ENCODE results near the gene BID. TPM values are rescaled to one million over a fixed set of nuclear protein-coding genes. Genes with fewer than 3 reads are reported as not detected.
A peak's percentile ranks its signal among the peaks of the same experiment; 100 is the strongest.

BID gene
- total and polyA plus RNA-seq, 5 donors from 2014 or later, result 17.6 to 84.0 (median 64.3) TPM

DNA sequence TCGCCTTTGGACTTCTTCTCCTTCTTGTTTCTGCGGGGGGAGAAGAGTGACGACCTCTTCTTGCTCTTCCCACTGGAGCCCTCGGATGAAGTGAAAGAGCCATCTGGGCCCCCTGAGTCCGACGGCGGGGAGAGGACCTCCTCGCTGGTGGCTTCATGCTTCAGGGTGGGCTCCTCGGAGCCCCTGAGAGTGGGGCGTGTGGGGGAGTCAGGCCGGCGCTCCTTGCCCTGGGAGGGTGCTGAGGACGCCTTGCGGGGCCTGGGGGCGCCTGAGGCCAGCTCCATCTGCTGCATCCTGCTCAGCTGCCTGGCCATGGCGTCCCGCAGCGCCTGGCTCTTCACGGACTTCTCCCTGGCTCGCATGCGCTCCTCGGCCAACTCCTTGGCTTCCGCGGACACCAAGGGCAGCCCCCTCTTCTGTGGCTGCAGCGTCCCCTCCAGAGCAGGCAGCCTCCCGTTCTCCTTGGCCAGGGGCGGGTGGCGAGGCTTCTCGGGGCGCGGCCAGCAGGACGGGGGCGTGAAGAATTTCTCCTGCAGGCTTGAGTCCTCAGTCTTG lies 43.3 kb upstream of the BID start:
- Histone ChIP-seq H3K4me3 (ENCODE audit: low read depth, low read length) (no peak overlapping the region), H3K4me1 (ENCODE audit: control insufficient read depth, insufficient read depth, low read length, poor library complexity, severe bottlenecking) (no peaks in the 10 kb centered on the region), H3K27ac (ENCODE audit: insufficient read depth, low read length, poor library complexity, severe bottlenecking) (no peak overlapping the region), H3K9me3 (ENCODE audit: control insufficient read depth in 2 of 2, low read length in 2 of 2) (no peaks in the 10 kb centered on the region), H3K27me3 (ENCODE audit: control insufficient read depth, insufficient read depth, low read length) (no peaks in the 10 kb centered on the region), H3K36me3 (ENCODE audit: control insufficient read depth, insufficient read depth, low read length) (peaks cover 19% of the 10 kb centered on the region)
- Mint-ChIP-seq H3K9me3 (no peaks in the 10 kb centered on the region), H3K4me1 (no peaks in the 10 kb centered on the region), H3K4me3 (no peak overlapping the region), H3K27me3 (no peaks in the 10 kb centered on the region), H3K36me3 (peaks cover 7% of the 10 kb centered on the region), H3K27ac (no peak overlapping the region)
- DNase-seq (no peak), ATAC-seq (ENCODE audit: low read depth in 2 of 2) (no peak)

DNA sequence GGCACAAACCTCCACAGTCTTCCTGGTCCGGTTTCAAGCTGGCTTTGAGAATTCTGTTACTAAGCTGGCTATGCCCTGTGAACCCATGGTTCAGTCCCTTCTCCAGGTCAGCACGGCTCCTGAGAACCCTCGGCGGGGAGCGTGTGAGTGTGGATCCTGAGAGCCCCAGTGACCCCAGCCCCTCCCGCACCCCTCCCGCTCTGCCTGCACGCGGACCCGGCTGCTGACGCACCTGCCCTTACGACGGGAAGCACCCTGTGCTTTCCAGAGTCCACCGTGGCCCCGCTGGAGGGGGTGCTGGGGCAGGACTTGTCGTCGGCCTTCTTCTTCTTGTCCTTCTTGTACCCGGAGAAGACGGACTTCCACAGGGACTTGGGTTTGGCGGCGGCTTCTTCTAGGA lies 42.8 kb upstream of the BID start:
- Mint-ChIP-seq H3K4me3 (no peak overlapping the region), H3K27me3 (no peaks in the 10 kb centered on the region), H3K27ac (no peak overlapping the region), H3K4me1 (no peaks in the 10 kb centered on the region), H3K36me3 (peaks cover 7% of the 10 kb centered on the region), H3K9me3 (no peaks in the 10 kb centered on the region)
- Histone ChIP-seq H3K4me1 (ENCODE audit: control insufficient read depth, insufficient read depth, low read length, poor library complexity, severe bottlenecking) (no peaks in the 10 kb centered on the region), H3K4me3 (ENCODE audit: low read depth, low read length) (no peak overlapping the region), H3K36me3 (ENCODE audit: control insufficient read depth, insufficient read depth, low read length) (peaks cover 23% of the 10 kb centered on the region), H3K9me3 (ENCODE audit: control insufficient read depth in 2 of 2, low read length in 2 of 2) (no peaks in the 10 kb centered on the region), H3K27me3 (ENCODE audit: control insufficient read depth, insufficient read depth, low read length) (no peaks in the 10 kb centered on the region), H3K27ac (ENCODE audit: insufficient read depth, low read length, poor library complexity, severe bottlenecking) (no peak overlapping the region)
- ATAC-seq (ENCODE audit: low read depth in 2 of 2) (no peak), DNase-seq (no peak)

DNA sequence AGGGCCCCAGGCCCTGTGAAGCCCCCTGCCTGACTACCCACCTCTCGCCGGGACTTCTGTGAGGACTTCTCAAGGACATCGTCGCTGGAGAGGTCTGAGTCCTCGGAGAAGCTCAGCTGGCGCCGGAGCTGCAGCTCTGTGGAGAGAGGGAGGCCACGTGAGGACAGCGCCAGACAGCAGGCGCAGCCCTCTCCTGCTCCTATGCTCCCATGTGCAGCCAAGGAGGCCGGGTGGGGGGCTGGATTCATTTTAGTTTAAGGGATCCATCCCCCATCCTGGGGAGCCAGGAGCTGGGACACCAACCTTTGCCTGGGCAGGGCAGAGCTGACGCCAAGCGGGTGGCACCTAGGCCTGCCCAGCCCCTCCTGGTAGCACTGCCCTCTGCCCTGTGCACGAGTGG lies 42.4 kb upstream of the BID start:
- Histone ChIP-seq H3K4me3 (ENCODE audit: low read depth, low read length) (no peak overlapping the region), H3K27ac (ENCODE audit: insufficient read depth, low read length, poor library complexity, severe bottlenecking) (no peak overlapping the region), H3K27me3 (ENCODE audit: control insufficient read depth, insufficient read depth, low read length) (no peaks in the 10 kb centered on the region), H3K36me3 (ENCODE audit: control insufficient read depth, insufficient read depth, low read length) (peaks cover 25% of the 10 kb centered on the region), H3K4me1 (ENCODE audit: control insufficient read depth, insufficient read depth, low read length, poor library complexity, severe bottlenecking) (no peaks in the 10 kb centered on the region), H3K9me3 (ENCODE audit: control insufficient read depth in 2 of 2, low read length in 2 of 2) (no peaks in the 10 kb centered on the region)
- DNase-seq, result no peak
- H3K4me1 Mint-ChIP-seq, result no peaks in the 10 kb centered on the region
- no peak overlapping the region for H3K4me3 Mint-ChIP-seq
- H3K36me3 Mint-ChIP-seq, result peaks cover 7% of the 10 kb centered on the region
- ATAC-seq (ENCODE audit: low read depth in 2 of 2), result no peak
- no peaks in the 10 kb centered on the region for H3K27me3 Mint-ChIP-seq
- no peaks in the 10 kb centered on the region for H3K9me3 Mint-ChIP-seq
- H3K27ac Mint-ChIP-seq, result no peak overlapping the region

DNA sequence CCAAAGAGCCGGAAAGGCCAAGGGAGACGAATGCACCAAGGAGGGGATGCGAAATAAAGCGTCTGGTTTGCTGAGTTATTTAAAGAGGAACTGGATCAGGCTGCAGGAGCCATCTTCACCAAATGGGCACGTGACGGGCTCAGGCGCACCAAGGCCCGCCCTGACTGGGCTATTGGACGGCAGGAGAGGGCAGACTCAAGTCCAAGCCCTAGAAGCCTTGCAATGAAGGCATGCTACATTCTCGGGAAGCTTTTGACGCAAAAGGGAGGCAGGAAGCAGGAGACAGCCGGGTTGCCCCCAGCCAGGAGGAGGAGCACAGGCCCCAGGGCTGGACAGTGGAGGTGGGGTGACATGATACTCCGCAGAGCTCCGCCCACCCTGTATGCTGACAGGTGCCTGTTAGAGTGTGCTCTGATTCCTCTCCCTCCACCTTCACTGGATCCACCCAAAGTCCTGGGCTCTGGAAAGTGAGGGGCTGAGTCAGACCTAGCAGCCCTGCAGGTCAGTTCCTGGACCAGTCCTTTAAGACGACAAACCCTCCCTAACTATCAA lies 41.5 kb upstream of the BID start:
- Histone ChIP-seq H3K27me3 (ENCODE audit: control insufficient read depth, insufficient read depth, low read length) (no peaks in the 10 kb centered on the region), H3K36me3 (ENCODE audit: control insufficient read depth, insufficient read depth, low read length) (peaks cover 22% of the 10 kb centered on the region), H3K4me3 (ENCODE audit: low read depth, low read length) (no peak overlapping the region), H3K27ac (ENCODE audit: insufficient read depth, low read length, poor library complexity, severe bottlenecking) (no peak overlapping the region), H3K4me1 (ENCODE audit: control insufficient read depth, insufficient read depth, low read length, poor library complexity, severe bottlenecking) (no peaks in the 10 kb centered on the region), H3K9me3 (ENCODE audit: control insufficient read depth in 2 of 2, low read length in 2 of 2) (no peaks in the 10 kb centered on the region)
- DNase-seq (no peak), ATAC-seq (ENCODE audit: low read depth in 2 of 2) (no peak)
- Mint-ChIP-seq H3K9me3 (no peaks in the 10 kb centered on the region), H3K27ac (no peak overlapping the region), H3K36me3 (peaks cover 7% of the 10 kb centered on the region), H3K27me3 (no peaks in the 10 kb centered on the region), H3K4me1 (no peaks in the 10 kb centered on the region), H3K4me3 (no peak overlapping the region)

DNA sequence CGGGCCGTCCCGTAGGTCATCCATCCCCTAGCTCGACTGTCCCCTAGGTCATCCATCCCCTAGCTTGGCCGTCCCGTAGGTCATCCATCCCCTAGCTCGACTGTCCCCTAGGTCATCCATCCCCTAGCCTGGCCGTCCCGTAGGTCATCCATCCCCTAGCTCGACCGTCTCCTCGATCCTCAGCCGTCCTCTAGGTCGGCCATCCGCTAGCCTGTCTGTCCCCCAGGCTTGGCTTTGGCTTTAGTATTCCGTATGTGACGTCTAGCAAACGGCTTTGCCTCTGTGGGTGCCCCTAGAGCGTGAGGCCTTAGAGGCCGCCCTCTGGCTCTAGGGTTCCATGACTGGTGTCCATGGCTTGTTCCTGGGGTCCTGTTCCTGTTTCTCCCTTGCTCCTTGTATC lies 40.6 kb upstream of the BID start:
- Mint-ChIP-seq H3K4me3 (no peak overlapping the region), H3K27me3 (no peaks in the 10 kb centered on the region), H3K4me1 (no peaks in the 10 kb centered on the region), H3K36me3 (peaks cover 7% of the 10 kb centered on the region), H3K9me3 (no peaks in the 10 kb centered on the region), H3K27ac (no peak overlapping the region)
- H3K9me3 ChIP-seq (ENCODE audit: control insufficient read depth in 2 of 2, low read length in 2 of 2), result no peaks in the 10 kb centered on the region
- H3K27me3 ChIP-seq (ENCODE audit: control insufficient read depth, insufficient read depth, low read length), result no peaks in the 10 kb centered on the region
- H3K4me1 ChIP-seq (ENCODE audit: control insufficient read depth, insufficient read depth, low read length, poor library complexity, severe bottlenecking), result no peaks in the 10 kb centered on the region
- ATAC-seq (ENCODE audit: low read depth in 2 of 2) (no peak), DNase-seq (no peak)
- H3K36me3 ChIP-seq (ENCODE audit: control insufficient read depth, insufficient read depth, low read length), result peaks cover 23% of the 10 kb centered on the region
- H3K4me3 ChIP-seq (ENCODE audit: low read depth, low read length), result no peak overlapping the region
- no peak overlapping the region for H3K27ac ChIP-seq (ENCODE audit: insufficient read depth, low read length, poor library complexity, severe bottlenecking)

DNA sequence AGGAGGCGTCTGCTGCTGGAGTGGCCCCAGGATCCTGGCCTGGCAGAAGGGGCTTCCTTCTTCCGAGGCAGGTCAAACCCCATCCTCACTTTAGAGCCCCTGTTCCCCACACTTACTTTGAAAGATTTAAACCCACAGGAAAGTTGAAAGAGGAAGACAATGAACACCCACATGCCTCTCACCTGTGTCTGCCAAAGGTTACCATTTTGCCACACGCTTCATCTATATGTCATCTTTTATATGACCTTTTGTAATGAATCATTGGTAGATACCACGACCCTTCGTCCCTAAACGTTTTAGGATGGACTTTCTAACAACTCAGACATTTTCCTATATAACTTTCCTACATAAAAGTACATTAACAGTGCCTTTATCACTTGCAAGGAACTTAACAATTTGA lies 39.8 kb upstream of the BID start:
- no peak overlapping the region for H3K27ac ChIP-seq (ENCODE audit: insufficient read depth, low read length, poor library complexity, severe bottlenecking)
- no peak for ATAC-seq (ENCODE audit: low read depth in 2 of 2)
- no peaks in the 10 kb centered on the region for H3K27me3 ChIP-seq (ENCODE audit: control insufficient read depth, insufficient read depth, low read length)
- peaks cover 25% of the 10 kb centered on the region for H3K36me3 ChIP-seq (ENCODE audit: control insufficient read depth, insufficient read depth, low read length)
- Mint-ChIP-seq H3K27ac (peak overlapping the region in 1 of 3 donors; percentile 39), H3K9me3 (no peaks in the 10 kb centered on the region), H3K27me3 (no peaks in the 10 kb centered on the region), H3K4me1 (no peaks in the 10 kb centered on the region), H3K4me3 (no peak overlapping the region), H3K36me3 (peaks cover 10% of the 10 kb centered on the region)
- no peak overlapping the region for H3K4me3 ChIP-seq (ENCODE audit: low read depth, low read length)
- no peaks in the 10 kb centered on the region for H3K9me3 ChIP-seq (ENCODE audit: control insufficient read depth in 2 of 2, low read length in 2 of 2)
- DNase-seq, result no peak
- no peaks in the 10 kb centered on the region for H3K4me1 ChIP-seq (ENCODE audit: control insufficient read depth, insufficient read depth, low read length, poor library complexity, severe bottlenecking)

DNA sequence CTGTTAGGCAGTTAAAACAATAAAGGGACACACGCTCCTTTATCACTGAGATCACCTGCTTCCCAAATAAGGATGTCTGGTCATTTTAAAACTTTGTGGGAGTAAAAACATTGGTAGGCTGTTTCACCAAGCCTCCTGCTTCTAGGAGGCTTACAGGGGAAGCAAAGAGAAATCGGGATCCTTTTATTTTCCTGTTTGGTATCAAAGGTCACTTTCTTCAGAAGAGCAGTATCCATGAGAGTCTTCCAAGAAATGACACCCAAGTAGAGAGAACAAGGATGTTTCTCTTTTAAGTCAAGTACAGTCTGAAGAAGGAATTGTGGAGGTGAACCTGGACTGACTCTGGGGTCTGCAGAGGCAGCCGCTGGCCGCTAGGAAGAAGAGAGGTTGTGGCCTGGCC lies 36.9 kb upstream of the BID start:
- H3K4me1 Mint-ChIP-seq, result peaks cover 0 to 2% (median 0%) of the 10 kb centered on the region in 4 donors
- H3K9me3 ChIP-seq (ENCODE audit: control insufficient read depth in 2 of 2, low read length in 2 of 2), result no peaks in the 10 kb centered on the region
- no peaks in the 10 kb centered on the region for H3K9me3 Mint-ChIP-seq
- H3K27ac ChIP-seq (ENCODE audit: insufficient read depth, low read length, poor library complexity, severe bottlenecking), result no peak overlapping the region
- H3K36me3 ChIP-seq (ENCODE audit: control insufficient read depth, insufficient read depth, low read length), result peaks cover 29% of the 10 kb centered on the region
- H3K27me3 Mint-ChIP-seq, result no peaks in the 10 kb centered on the region
- H3K4me3 Mint-ChIP-seq, result no peak overlapping the region
- peaks cover 27% of the 10 kb centered on the region for H3K36me3 Mint-ChIP-seq
- H3K27ac Mint-ChIP-seq, result peak overlapping the region in 1 of 3 donors; percentile 43
- no peak for ATAC-seq (ENCODE audit: low read depth in 2 of 2)
- no peaks in the 10 kb centered on the region for H3K4me1 ChIP-seq (ENCODE audit: control insufficient read depth, insufficient read depth, low read length, poor library complexity, severe bottlenecking)
- DNase-seq, result no peak
- H3K27me3 ChIP-seq (ENCODE audit: control insufficient read depth, insufficient read depth, low read length), result no peaks in the 10 kb centered on the region
- H3K4me3 ChIP-seq (ENCODE audit: low read depth, low read length), result no peak overlapping the region

DNA sequence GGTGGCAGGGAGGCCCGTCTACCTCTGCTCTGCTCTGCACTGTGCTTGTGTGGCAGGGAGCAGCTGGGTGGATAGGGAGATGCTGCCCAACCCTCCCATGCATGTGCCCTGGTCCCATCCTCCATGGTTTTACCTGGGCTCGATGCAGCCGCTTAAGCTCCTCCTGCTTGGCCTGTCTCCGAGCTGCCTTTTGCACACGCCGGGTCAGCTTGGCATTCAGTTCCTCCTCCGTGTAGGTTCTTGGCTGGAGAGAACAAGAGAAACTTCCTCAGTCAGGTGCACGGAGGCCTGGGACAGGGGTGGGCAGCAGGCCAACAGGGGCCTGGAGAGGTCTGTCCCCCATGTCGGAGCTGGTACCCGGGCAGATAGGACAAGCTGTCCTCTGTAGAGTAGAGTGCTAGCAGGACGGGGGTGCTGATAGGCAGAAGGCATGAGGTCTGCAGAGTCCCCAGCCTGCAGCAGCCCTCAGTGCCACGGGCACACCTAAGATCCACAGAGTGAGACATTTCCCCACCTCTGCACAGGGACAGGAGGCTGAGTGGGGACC lies 36.4 kb upstream of the BID start:
- no peaks in the 10 kb centered on the region for H3K9me3 Mint-ChIP-seq
- ATAC-seq (ENCODE audit: low read depth in 2 of 2), result no peak
- peaks cover 28% of the 10 kb centered on the region for H3K36me3 Mint-ChIP-seq
- Histone ChIP-seq H3K36me3 (ENCODE audit: control insufficient read depth, insufficient read depth, low read length) (peaks cover 27% of the 10 kb centered on the region), H3K4me3 (ENCODE audit: low read depth, low read length) (no peak overlapping the region), H3K4me1 (ENCODE audit: control insufficient read depth, insufficient read depth, low read length, poor library complexity, severe bottlenecking) (no peaks in the 10 kb centered on the region), H3K27me3 (ENCODE audit: control insufficient read depth, insufficient read depth, low read length) (no peaks in the 10 kb centered on the region), H3K9me3 (ENCODE audit: control insufficient read depth in 2 of 2, low read length in 2 of 2) (no peaks in the 10 kb centered on the region), H3K27ac (ENCODE audit: insufficient read depth, low read length, poor library complexity, severe bottlenecking) (no peak overlapping the region)
- no peak for DNase-seq
- peak overlapping the region in 1 of 3 donors; percentile 43 for H3K27ac Mint-ChIP-seq
- H3K4me1 Mint-ChIP-seq, result peaks cover 0 to 2% (median 0%) of the 10 kb centered on the region in 4 donors
- no peak overlapping the region for H3K4me3 Mint-ChIP-seq
- H3K27me3 Mint-ChIP-seq, result no peaks in the 10 kb centered on the region

Measured in CD4-positive, CD25-positive, alpha-beta regulatory T cell (primary cell).